Activated naive CD4-positive, alpha-beta T cell treated with anti-CD3 and anti-CD28 coated beads, Interleukin-2, amount 50 U/mL, for 16 hours (primary cell): ENCODE measurements around the gene TMX2.
"Not testable (repeated sequence)": the region's sequence is repeated elsewhere in the genome, so short reads cannot be mapped to it uniquely, and the experiment has no call there.

Source experiments
- DNase-seq: peaks from one replicate; pipeline ENCODE4 v3.0.0-alpha.2; 2020

The TMX2 gene

DNA sequence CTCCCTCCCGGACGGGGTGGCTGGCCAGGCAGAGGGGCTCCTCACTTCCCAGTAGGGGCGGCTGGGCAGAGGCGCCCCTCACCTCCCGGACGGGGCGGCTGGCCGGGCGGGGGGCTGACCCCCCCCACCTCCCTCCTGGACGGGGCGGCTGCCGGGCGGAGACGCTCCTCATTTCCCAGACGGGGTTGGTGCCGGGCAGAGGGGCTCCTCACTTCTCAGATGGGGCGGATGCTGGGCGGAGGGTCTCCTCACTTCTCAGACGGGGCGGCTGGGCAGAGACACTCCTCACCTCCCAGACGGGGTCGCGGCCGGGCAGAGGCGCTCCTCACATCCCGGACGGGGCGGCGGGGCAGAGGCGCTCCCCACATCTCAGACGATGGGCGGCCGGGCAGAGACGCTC, 4.3 kb downstream of the TMX2 start:
- DNase-seq: not testable (repeated sequence)

DNA sequence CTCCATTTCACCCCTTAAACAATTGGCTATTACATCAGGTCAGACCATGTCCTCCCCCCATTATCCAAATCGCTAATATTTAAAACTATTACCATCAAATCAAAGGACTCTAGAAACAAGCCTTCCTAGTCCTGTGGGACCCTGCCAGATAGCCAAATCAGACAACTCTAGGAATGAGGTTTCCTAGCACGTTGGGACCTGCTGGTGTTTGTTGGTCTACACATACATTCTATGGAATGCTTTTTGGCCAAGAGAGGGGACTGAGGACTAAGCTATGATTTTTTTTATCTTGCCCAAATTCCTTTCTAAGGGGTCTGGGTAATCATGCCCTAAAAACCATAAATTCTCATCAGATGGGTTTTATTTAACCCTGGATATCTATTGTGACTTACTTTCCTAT, 14.8 kb downstream of the TMX2 start:
- DNase-seq: no peak

DNA sequence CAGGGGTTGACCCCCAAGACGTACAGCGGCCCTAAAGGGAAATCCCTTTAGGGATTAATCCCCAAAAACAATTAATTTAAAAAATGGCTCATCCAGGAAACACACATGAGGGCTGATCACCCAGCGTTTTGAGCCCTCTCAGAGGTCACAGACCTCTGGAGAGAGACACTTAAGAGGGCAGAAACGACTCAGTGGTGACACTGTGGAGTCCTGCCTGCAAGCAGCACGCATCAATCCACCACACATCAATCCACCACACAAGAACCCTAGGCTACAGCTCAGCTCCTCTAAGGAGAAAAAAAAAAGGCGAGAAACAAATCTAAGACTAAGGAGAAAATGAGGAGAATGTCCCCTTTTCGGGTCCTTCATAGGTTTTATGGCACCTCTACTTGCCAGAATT, 16.4 kb downstream of the TMX2 start:
- no peak for DNase-seq

DNA sequence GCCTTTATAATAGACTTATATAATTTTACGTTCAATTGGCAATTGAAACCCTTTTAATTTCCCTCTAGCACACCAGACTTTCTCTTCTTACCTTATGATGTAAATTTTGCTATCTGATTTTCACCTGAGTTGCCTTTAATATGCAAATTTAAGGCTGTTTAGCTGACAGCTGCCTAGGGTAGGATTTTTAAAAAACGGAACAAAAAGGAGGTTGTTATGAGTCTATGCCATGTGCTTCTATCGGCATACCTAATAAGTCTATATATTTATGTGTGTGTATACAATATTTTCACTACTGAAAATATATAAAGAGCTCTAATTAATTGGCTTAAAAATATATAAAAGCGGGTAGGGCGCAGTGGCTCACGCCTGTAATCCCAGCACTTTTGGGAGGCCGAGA, 17.1 kb downstream of the TMX2 start:
- DNase-seq: no peak

DNA sequence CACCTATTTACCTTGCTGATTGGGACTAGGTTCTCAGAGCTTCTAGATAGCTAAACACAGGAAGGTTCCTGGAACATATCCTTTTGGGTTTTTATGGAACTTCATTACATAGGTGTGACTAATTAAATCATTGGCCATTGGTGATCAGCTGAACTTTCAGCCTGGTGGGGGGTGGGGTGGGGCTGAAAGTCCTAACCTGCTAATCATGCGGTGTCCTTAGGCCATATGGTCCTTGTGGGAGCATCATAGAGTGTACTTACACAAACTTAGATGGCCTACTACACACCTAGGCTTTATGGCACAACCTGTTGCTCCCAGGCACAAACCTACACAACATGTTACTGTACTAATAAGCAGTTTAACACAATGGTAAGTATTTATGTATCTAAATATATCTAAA, 20.3 kb downstream of the TMX2 start:
- no peak for DNase-seq

DNA sequence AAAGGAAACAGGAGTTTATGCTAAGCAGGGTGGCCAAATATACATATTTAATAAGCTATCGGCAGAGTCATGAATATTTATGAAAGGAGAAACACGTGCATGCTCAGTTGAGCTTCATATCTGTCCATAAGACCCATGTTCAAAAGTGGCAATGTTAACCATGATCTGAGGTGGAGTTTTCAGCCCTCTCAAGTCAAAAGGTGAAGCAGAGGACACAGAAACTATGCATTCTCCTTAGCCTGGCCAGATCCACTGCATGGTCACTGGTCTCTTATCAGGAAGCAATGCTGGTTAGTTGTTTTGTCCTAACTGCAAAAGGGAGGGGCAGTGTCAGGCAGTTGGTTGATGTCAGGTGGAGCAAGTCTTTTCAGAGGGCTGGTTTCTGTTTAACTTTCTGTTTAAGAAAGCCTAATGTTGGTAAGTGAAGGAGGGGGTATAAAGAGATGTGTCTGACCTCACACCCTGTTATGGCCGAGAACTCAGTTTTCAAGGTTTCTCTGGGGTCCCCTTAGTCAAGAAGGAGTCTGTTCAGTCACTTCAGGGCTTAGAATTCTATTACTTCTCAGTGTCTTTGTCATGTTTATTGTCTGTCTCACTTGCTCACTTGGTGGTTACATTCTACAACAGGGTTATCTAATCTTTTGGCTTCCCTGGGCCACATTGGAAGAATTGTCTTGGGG, 23.4 kb downstream of the TMX2 start:
- no peak for DNase-seq

DNA sequence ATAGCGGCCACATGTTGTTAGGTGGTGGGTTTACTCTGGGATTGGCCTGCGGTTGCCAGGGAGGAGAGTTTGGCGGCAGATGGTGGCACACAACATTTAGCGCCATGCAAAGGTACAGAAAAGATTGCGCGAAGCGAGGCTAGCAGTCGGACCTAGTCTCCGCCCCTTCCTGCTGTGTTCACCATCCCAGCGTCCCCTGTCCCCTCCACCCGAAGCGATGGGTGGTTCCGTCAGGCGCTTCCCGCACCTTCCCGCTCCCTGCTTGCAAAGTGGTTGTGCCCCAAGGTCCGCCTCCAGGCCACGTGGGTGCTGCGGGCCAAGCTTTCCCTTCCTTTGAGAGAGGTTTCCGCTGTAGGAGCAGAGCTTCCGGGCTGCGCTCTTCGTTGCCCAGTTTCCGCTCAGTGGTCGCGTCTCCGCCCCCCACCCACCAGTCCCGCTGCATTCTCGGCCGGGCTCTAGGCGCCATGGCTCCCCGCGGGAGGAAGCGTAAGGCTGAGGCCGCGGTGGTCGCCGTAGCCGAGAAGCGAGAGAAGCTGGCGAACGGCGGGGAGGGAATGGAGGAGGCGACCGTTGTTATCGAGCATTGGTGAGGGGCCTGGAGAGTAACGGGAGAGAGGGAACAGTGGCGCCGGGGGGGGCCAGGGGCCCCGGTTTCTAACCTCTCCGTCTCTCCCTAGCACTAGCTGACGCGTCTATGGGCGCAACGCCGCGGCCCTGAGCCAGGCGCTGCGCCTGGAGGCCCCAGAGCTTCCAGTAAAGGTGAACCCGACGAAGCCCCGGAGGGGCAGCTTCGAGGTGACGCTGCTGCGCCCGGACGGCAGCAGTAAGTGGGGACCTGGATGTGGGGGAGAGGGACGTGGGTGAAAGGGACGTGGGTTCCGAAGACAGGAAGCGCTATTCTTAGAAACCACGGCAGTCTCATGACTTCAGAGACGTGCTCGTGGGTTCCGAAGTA, 29.0 kb downstream of the TMX2 start, which contains the start of gene SELENOH:
Gene SELENOH, plus strand, starts transcription at position 360 of the 955 bp plus-strand sequence. Its CDS starts 105 bp downstream, at position 465.
- peak; percentile 95 for DNase-seq

DNA sequence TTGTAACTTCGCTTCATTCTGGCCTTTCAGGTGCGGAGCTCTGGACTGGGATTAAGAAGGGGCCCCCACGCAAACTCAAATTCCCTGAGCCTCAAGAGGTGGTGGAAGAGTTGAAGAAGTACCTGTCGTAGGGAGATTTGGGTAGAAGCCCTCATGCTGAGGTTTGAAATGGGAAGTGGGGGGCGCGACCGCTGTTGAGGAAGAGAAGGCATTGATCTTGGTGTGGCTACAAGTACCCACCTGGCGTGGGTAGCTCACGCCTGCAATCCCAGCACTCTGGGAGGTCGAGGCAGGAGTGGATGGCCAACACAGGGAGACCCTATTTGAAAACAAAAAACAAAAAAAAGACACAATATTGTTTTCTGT, 29.7 kb downstream of the TMX2 start:
- no peak for DNase-seq

DNA sequence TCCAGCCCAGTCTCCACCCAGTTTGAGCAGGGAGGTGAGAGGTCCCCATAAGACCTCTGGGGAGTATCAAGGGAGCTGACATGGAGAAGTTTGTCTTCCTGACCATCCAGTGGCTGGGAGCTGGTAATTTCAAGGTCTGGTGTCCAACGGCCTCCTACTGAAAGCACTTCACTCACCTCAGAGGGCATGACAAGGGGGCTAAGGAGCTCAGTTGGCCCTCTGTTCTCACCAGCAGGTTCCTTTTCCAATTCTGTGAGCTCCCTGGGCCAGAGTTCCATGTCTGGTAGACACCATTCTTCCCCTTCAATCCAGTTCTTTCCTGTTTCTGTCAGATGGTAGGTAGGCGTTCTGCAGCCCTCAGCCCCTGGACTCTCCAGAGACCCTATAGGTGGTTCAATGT, 32.0 kb downstream of the TMX2 start:
- no peak for DNase-seq

DNA sequence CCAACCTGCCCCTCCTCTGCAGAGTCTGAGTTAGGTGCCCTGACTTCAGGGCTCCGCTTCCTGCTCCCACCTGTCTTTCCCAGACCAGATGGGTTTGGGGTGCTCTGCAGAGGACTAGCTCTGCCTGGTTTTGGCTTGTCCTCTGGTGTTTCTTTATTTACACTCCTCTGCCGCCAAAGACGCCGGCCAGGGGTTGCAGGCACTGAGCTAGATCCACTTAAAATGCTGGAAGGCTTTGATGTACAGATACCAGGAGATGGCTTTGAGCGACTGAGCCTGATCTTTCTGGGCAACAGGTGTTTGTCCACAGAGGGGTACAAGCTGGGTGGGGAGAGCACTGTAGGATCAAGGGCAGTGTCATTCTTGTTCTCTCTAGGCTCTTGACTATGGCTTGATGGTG, 32.8 kb downstream of the TMX2 start:
- no peak for DNase-seq

DNA sequence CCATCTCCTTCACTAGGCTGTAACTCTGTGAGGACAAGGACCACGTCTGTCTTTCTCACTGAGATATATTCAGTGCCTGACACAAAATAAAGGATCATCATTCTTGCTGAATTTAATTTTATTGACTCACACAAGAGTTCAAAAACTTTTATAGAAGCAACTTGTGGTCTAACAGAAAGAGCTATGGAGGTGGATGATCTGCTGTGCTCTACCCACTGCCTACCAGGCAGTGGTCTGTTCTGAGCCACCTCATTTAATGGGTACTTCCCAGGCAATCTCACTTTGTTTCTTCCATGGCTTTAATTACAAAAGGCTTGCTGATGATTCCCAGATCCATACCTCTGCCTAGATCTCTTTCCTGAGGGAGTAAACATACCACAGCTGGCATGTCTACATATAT, 34.5 kb downstream of the TMX2 start:
- no peak for DNase-seq

DNA sequence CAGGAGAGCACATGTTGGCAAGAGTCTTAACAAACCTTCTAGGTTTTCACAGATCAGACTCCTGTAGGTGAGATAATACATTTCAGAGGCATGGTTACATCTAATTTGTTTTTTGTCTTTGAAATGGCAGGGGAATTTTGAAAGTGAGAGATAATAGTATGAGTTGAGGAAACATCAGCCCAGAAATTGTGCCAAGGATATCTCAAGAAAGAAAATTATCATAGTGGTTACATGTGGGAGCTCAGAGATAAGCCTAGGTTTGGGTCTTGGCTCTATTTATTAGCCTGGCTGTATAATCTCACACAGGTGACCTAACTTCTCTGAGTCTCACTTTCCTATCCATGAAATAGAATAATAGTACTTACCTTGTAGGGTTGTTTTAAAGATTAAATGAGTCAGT, 38.8 kb downstream of the TMX2 start:
- no peak for DNase-seq

DNA sequence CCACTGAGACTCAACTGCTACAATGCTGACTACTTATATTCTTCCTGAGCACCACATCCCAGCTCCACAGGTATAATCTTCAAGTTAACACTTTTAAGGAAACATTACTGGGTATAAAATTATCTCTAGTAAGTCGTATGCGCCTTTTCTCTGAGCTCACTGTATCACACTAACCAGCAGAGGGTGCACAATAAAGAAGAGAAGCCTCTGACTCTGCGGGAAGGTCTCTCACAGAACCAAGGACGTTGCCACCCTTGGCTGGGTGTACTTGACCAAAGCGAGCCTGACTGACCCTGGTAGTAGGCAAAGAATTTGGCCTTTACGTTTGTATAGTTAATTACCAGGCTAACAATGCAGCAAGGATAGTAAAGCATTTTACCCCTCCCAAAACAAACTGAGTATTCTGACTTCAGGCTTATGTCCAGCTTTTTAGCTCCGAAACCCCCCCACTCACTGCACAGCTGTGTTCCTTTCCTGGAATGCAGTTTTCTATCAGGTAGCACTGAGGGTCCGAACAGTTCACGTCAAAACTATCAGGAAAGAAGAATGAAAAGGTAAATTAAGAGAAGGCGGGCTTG, 39.4 kb downstream of the TMX2 start, which contains the start of gene BTBD18:
Gene BTBD18, minus strand, starts transcription at position 144 of the 578 bp plus-strand sequence. CDS start 631 bp downstream, outside the sequence.
- no peak for DNase-seq

DNA sequence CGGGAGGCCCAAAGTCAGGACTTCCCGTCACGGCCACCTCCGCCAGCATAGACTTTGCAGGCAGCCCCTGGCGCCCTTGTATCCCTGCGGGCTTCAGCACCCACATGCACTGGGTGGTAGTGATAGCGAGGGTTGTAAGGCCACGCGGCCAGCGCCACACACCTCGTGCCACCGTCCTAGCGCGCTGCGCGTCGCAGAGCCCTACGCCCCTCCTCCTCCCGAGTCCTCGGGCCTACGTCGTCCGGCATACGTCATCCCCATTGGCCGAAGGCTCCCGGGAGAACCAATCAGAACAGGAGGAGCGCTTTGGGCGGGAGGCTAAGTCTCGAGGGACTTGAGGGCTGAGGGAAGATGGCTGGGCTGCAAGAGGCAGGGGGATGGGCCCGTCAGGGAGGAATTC, 40.6 kb downstream of the TMX2 start:
- no peak for DNase-seq

DNA sequence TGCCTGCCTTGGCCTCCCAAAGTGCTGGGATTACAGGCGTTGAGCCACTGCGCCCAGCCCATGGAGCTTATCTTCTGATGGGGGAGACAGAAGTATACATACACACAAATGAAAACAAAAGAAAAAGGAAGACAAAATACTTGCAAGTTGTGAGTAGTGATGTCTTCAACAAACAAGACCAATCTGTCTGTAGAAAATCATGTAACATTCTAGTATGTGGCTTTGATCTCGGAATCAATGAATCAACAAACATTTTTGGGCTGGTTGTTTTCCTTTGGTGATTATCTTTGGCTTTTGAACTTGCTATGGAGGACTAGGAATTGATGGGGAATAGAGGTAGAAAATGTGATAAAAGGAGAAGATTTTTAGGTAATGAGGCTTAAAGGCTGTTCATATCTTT, 45.8 kb downstream of the TMX2 start:
- DNase-seq: no peak

DNA sequence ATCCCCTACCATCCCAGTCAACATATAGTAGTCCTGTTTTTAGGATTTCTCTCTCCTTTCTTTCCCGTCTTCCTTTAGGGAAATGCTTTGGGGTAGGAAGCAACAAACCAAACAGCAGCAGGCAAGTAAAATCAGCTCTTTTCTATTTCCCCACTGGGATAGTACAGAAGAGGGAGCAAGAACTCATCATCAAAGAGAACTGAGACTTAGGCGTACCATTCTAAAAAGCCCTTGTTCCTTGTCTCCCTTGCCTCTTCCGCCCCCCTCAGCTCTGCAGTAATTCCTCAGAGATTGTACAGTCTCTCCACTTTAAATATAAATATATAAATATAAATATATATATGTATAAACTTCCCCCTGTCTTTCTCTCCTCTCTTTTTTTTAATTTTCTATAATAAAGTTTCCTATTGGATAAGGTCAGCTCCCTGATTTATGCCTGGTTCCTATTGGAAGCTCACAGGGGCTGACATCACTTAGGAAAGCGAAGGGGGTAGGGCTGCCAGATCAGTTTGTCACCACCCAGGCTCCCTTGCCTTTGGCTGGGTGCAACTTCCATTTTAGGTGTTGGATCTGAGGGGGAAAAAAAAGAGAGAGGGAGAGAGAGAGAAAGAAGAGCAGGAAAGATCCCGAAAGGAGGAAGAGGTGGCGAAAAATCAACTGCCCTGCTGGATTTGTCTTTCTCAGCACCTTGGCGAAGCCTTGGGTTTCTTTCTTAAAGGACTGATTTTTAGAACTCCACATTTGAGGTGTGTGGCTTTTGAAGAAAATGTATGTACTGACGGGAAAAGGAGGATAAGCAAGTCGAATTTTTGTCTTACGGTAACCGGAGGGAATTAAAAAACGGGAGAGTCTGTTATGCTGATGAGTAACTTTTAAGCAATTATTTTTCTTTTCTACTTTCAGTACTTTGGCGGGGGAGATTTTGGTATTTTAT, 49.2 kb downstream of the TMX2 start, which contains the start of gene CTNND1:
Gene CTNND1, plus strand, starts transcription at position 502 of the 934 bp plus-strand sequence. CDS start 29,677 bp downstream, outside the sequence.
- DNase-seq: no peak

DNA sequence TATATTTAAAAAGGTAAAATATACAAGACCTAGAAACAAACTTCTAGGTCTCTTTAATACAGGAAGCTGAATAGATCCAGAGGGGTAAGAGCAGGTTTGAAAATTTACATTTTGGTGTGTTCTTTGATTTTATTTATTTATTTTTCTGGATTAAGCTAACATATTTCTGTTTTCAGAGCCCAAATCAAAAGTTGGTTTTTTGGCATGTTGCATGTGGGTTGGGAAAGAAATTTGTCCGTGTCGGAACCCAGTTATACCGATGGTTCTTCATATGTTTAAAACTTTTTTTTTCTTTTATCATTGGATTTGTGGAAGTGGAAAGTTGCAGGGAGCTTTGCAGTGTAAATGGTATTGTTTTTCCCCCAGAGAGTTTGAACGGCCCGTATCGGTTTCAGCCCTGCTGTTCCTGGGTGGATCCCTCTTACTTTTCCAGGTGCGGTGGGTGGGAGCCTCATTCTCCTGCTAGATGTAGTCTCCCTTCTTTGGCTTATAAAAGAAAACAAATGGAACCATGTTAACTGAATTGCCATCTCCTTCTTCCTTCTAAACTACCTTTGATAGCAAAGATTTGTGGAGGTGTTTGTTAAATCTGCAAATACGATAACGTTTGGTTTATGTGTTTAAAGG, 50.0 kb downstream of the TMX2 start:
- DNase-seq: no peak

DNA sequence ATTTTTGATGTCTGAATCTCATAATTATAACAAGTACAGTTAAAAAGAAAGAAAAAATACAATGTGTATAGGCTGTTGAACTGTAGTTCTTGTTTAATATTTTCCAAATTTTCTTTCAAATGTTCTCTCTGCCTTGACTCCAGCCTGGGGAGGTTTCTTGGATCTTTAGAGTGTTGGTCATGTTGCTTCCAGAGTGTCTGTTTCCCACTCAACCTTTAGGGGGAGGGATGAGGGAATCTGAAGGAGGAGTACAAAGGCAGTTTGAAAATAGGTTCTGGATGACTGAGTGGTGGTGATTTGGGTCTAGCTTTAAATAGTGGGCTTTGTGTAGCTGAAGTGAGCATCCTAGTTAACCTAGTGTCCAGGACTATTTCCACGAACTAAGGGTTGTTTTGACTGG, 51.2 kb downstream of the TMX2 start:
- no peak for DNase-seq

DNA sequence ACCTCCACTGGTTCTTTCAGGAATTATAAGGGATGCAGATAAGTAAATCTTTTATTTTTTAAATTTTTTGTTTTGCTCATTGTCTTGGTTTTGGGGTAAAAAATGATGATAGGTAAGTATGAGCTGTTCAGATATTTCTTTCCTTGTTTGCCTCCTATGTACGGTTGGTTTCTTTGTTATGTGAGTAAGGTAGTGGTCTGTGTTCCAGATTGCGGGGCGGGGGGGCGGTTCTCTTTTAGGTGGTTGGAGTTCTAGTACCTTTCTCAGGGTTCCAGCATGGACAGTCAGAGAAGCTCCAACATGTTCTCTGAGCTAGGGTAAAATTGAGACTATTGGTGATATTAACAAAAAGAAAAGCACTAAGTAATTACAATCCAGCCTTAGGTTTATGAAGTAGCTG, 51.6 kb downstream of the TMX2 start:
- no peak for DNase-seq

DNA sequence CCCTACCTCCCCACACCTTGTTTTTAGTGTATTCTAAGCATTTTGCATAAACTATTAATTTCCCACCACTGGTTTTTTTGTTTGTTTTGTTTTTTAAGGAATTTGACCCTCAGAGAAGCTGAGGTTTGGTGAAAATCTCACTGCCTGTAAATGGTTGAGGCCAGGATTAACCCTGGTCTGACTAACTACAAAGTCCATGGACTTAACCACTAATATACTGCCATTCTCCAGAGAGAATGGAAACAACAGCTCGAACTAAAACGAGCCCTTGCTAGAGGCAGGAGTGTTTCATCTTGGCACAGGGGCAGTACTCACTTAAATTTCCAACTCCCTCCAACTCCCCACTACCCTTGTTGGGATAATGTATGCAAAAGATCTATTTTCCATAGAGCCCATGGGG, 52.2 kb downstream of the TMX2 start:
- DNase-seq: no peak

DNA sequence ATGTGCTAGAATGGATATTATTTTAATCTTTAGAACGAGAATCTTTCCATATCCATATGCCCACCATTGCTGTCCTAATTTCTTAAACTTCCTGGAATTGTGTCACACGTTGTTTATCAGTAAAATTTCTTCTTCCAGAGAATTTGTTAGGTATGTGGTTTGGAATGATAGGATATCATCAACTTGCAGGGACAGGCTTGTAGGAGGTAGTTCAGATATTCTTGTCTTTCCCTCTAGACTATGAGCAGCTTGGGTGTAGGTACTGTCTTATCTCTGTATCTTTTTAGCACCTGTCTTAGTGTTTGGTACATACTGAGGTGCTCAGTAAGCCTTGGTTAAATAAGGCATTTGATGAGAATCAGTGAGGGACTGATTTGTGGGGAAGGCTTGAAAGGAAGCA, 52.6 kb downstream of the TMX2 start:
- no peak for DNase-seq

DNA sequence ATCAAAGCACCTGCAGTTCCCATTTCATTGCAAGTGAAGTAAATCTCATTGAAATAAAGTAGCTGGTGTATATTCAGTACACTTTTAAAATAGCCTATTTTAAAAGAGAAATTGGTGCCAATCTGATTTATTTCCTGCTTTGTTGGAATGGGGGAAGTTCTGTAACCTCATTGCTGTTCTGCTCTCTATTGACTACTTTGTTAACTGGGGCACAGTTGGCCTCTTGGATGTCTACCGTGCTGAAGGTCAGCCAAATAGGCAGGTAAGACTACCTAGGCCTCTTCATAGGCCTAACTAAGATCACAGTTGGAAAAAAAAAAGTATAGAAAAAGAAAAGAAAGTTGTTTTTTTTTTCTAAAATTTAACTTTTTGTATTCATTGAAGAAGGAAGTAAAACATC, 58.4 kb downstream of the TMX2 start:
- DNase-seq: no peak
